MV-4-11 (cell line): ENCODE results near the gene GTPBP6.
"Not testable (repeated sequence)": the region's sequence is repeated elsewhere in the genome, so short reads cannot be mapped to it uniquely, and the experiment has no call there.

Experiments
- DNase-seq: peaks from one replicate; lab custom pipeline; 2025; lab: John Stamatoyannopoulos, UW

Gene GTPBP6

GRCh38 chrX:291411-291901 is 27.1 kb downstream of the GTPBP6 start:
- DNase-seq, result no peak

GRCh38 chrX:290476-291166 is 28.0 kb downstream of the GTPBP6 start:
- DNase-seq, result no peak

GRCh38 chrX:288561-288991 is 30.0 kb downstream of the GTPBP6 start:
- no peak for DNase-seq

- DNase-seq, result no peak
Observed at GRCh38 chrX:287670-288069, 30.9 kb downstream of the GTPBP6 start.

GRCh38 chrX:285076-285677 is 33.4 kb downstream of the GTPBP6 start:
- no peak for DNase-seq

- DNase-seq, result no peak
Observed at GRCh38 chrX:283115-283845, 35.3 kb downstream of the GTPBP6 start.

GRCh38 chrX:282000-282681 is 36.5 kb downstream of the GTPBP6 start:
- DNase-seq, result not testable (repeated sequence)

- no peak for DNase-seq
Observed at GRCh38 chrX:281166-281999, 37.2 kb downstream of the GTPBP6 start, which contains the start of gene PLCXD1. Gene PLCXD1, plus strand, starts transcription at chrX:281381. Its CDS starts 2,807 bp downstream, at chrX:284188.

GRCh38 chrX:280722-281121 is 37.9 kb downstream of the GTPBP6 start:
- DNase-seq, result not testable (repeated sequence)

- not testable (repeated sequence) for DNase-seq
Observed at GRCh38 chrX:279757-280604, 38.6 kb downstream of the GTPBP6 start.

GRCh38 chrX:276581-277201 is 41.9 kb downstream of the GTPBP6 start:
- no peak for DNase-seq

- no peak for DNase-seq
Observed at GRCh38 chrX:275967-276580, 42.5 kb downstream of the GTPBP6 start.

GRCh38 chrX:275476-275966 is 43.1 kb downstream of the GTPBP6 start:
- no peak for DNase-seq

GRCh38 chrX:274904-275475 is 43.6 kb downstream of the GTPBP6 start:
- no peak for DNase-seq

GRCh38 chrX:270848-271367 is 47.7 kb downstream of the GTPBP6 start:
- no peak for DNase-seq

GRCh38 chrX:267771-268261 is 50.8 kb downstream of the GTPBP6 start:
- DNase-seq, result no peak

GRCh38 chrX:265502-265901 is 53.1 kb downstream of the GTPBP6 start:
- no peak for DNase-seq

- DNase-seq, result no peak
Observed at GRCh38 chrX:264634-265455, 53.8 kb downstream of the GTPBP6 start.
